MCF 10A (cell line): Measurements from ENCODE around the gene NFIA. TPM values are rescaled to one million over a fixed set of nuclear protein-coding genes. Genes with fewer than 3 reads are reported as not detected.

ENCODE experiments used
- BruUV-seq: library from RNA; stranded (reverse); fragments of 400-500 nt; replicated peaks from 2 replicates; lab custom pipeline; 2021; lab: Mats Ljungman, UMichigan
- CTCF ChIA-PET: fragments of 300-600 bp; sonication (Branson Sonifier 250); formaldehyde crosslinking; extraction: SDS; loops from one replicate; lab custom pipeline; 2021; ENCODE audit warnings: antibody characterized with exemption, inconsistent platforms; lab: Yijun Ruan, JAX
- POLR2A ChIA-PET: fragments of 300-600, 350-650 bp; sonication (Branson Sonifier 250); formaldehyde crosslinking; extraction: SDS; loops from one replicate; lab custom pipeline; 2020; ENCODE audit warnings: antibody characterized with exemption, inconsistent platforms; lab: Yijun Ruan, JAX
- DNase-seq: peaks from one replicate; pipeline ENCODE4 v3.0.0-alpha.2; 2018; ENCODE audit not compliant: unreplicated experiment
- H3K27ac Mint-ChIP-seq: one replicate; pipeline ENCODE4 v1.8.0; 2022; ENCODE audit warnings: mild to moderate bottlenecking, low read depth, mixed read lengths; ENCODE audit not compliant: unreplicated experiment
- H3K27me3 Mint-ChIP-seq: one replicate; pipeline ENCODE4 v1.8.0; 2022; ENCODE audit warnings: mixed read lengths; ENCODE audit not compliant: insufficient read depth, unreplicated experiment
- H3K36me3 Mint-ChIP-seq: one replicate; pipeline ENCODE4 v1.8.0; 2022; ENCODE audit warnings: mild to moderate bottlenecking, moderate library complexity, mixed read lengths; ENCODE audit not compliant: insufficient read depth, unreplicated experiment
- H3K4me1 Mint-ChIP-seq: one replicate; pipeline ENCODE4 v1.8.0; 2022; ENCODE audit warnings: mixed read lengths; ENCODE audit not compliant: insufficient read depth, unreplicated experiment
- H3K4me3 Mint-ChIP-seq: one replicate; pipeline ENCODE4 v1.8.0; 2022; ENCODE audit warnings: mild to moderate bottlenecking, moderate library complexity, mixed read lengths; ENCODE audit not compliant: unreplicated experiment
- H3K9me3 Mint-ChIP-seq: one replicate; pipeline ENCODE4 v1.8.0; 2022; ENCODE audit warnings: mixed read lengths; ENCODE audit not compliant: unreplicated experiment
- CTCF ChIP-seq: fragments of 200-600 bp; IDR thresholded peaks from one replicate; pipeline ENCODE4 v1.8.0; 2022; ENCODE audit warnings: antibody characterized with exemption, mild to moderate bottlenecking; ENCODE audit not compliant: unreplicated experiment
- intact Hi-C: fragments of 100-400 bp; cut with micrococcal nuclease; formaldehyde crosslinking; loops from 2 replicates; pipeline ENCODE4 v1.14.1; 2022
- total RNA-seq: library from RNA; stranded (reverse); gene quantifications from 2 replicates; pipeline ENCODE4 v1.2.3, GENCODE V29; 2022

Gene NFIA
- total RNA-seq, 1 experiment from 2014 or later, result 54.8 TPM

GRCh38 chr1:61445269-61445825, 363.0 kb downstream of the NFIA start:
- BruUV-seq, result no TSS peak
- Mint-ChIP-seq H3K9me3 (no peaks in the 10 kb centered on the region), H3K27ac (no peak overlapping the region), H3K4me3 (no peak overlapping the region), H3K27me3 (no peaks in the 10 kb centered on the region), H3K4me1 (peaks cover 6% of the 10 kb centered on the region), H3K36me3 (no peaks in the 10 kb centered on the region)
- TF ChIP-seq CTCF, result no peak
- POLR2A ChIA-PET, result interaction anchor here (0.6 to 1.1 kb wide), 2 partner anchors 10 to 29 kb away, joined by 3 read pairs; no protein-coding TSS in a partner anchor
- CTCF ChIA-PET, result interaction anchor here (1.2 kb wide), 1 partner anchor 396 kb away, joined by 4 read pairs; no protein-coding TSS in a partner anchor
- intact Hi-C loops, result no loop called here
- no peak for DNase-seq

- ChIA-PET CTCF (interaction anchor here (1.2 kb wide), 1 partner anchor 397 kb away, joined by 4 read pairs; no protein-coding TSS in a partner anchor), POLR2A (interaction anchor here (1.1 kb wide), 2 partner anchors 12 to 405 kb away, joined by 3 to 5 read pairs; no protein-coding TSS in a partner anchor)
- peaks cover 4% of the 10 kb centered on the region for H3K4me1 Mint-ChIP-seq
- no peak for TF ChIP-seq CTCF
- no peaks in the 10 kb centered on the region for H3K9me3 Mint-ChIP-seq
- no peak overlapping the region for H3K27ac Mint-ChIP-seq
- H3K36me3 Mint-ChIP-seq, result no peaks in the 10 kb centered on the region
- no peak for DNase-seq
- no peaks in the 10 kb centered on the region for H3K27me3 Mint-ChIP-seq
- intact Hi-C loops, result no loop called here
- no peak overlapping the region for H3K4me3 Mint-ChIP-seq
- BruUV-seq, result no TSS peak
Measured at GRCh38 chr1:61446531-61446991, 364.2 kb downstream of the NFIA start.

- Mint-ChIP-seq H3K27ac (no peak overlapping the region), H3K36me3 (no peaks in the 10 kb centered on the region), H3K9me3 (no peaks in the 10 kb centered on the region), H3K27me3 (no peaks in the 10 kb centered on the region), H3K4me1 (no peaks in the 10 kb centered on the region), H3K4me3 (no peak overlapping the region)
- intact Hi-C loops, result no loop called here
- TF ChIP-seq CTCF, result no peak
- ChIA-PET CTCF (interaction anchor here (0.6 to 0.7 kb wide), 2 partner anchors 30 to 468 kb away, joined by 3 read pairs; no protein-coding TSS in a partner anchor), POLR2A (interaction anchor here (1.1 kb wide), 1 partner anchor 404 kb away, joined by 5 read pairs; no protein-coding TSS in a partner anchor)
- BruUV-seq, result no TSS peak
- DNase-seq, result no peak
Measured at GRCh38 chr1:61447106-61447967, 365.0 kb downstream of the NFIA start.

- DNase-seq, result no peak
- no peaks in the 10 kb centered on the region for H3K9me3 Mint-ChIP-seq
- H3K27ac Mint-ChIP-seq, result no peak overlapping the region
- CTCF ChIA-PET, result interaction anchor here (0.6 to 1.3 kb wide), 3 partner anchors 29 to 477 kb away, joined by 3 to 4 read pairs (median 3); no protein-coding TSS in a partner anchor
- H3K27me3 Mint-ChIP-seq, result no peaks in the 10 kb centered on the region
- peaks cover 4% of the 10 kb centered on the region for H3K4me1 Mint-ChIP-seq
- H3K4me3 Mint-ChIP-seq, result no peak overlapping the region
- POLR2A ChIA-PET, result interaction anchor here (1.1 kb wide), 1 partner anchor 403 kb away, joined by 5 read pairs; no protein-coding TSS in a partner anchor
- no peak for TF ChIP-seq CTCF
- BruUV-seq, result no TSS peak
- no peaks in the 10 kb centered on the region for H3K36me3 Mint-ChIP-seq
- intact Hi-C loops, result no loop called here
Measured at GRCh38 chr1:61447968-61448430, 365.6 kb downstream of the NFIA start.
